Activated T-cell treated with anti-CD3 and anti-CD28 coated beads, Interleukin-2, amount 50 U/mL, for 24 hours (primary cell): Measurements from ENCODE around the gene PLA2G2D.

Experiments
- DNase-seq: peaks from one replicate; pipeline ENCODE4 v3.0.0-alpha.2; 2020
- H3K27ac Mint-ChIP-seq: 2 replicates; pipeline ENCODE4 v1.8.0; 2020; ENCODE audit warnings: mild to moderate bottlenecking, mixed read lengths
- H3K27me3 Mint-ChIP-seq: 2 replicates; pipeline ENCODE4 v1.8.0; 2020; ENCODE audit warnings: mixed read lengths
- H3K36me3 Mint-ChIP-seq: 2 replicates; pipeline ENCODE4 v1.8.0; 2020; ENCODE audit warnings: low read depth, mixed read lengths
- H3K4me1 Mint-ChIP-seq: 2 replicates; pipeline ENCODE4 v1.8.0; 2020; ENCODE audit warnings: low read depth, mixed read lengths
- H3K4me3 Mint-ChIP-seq: 2 replicates; pipeline ENCODE4 v1.8.0; 2020; ENCODE audit warnings: mild to moderate bottlenecking, moderate library complexity, mixed read lengths
- H3K9me3 Mint-ChIP-seq: 2 replicates; pipeline ENCODE4 v1.8.0; 2020; ENCODE audit warnings: mixed read lengths

PLA2G2D gene

GRCh38 chr1:20149601-20150325 is 30.4 kb upstream of the PLA2G2D start:
- DNase-seq = no peak
- Mint-ChIP-seq H3K36me3 (no peaks in the 10 kb centered on the region), H3K4me1 (peaks cover 9% of the 10 kb centered on the region), H3K4me3 (no peak overlapping the region), H3K27ac (no peak overlapping the region), H3K9me3 (no peaks in the 10 kb centered on the region), H3K27me3 (peaks cover 4% of the 10 kb centered on the region)

GRCh38 chr1:20148571-20149500 is 29.5 kb upstream of the PLA2G2D start:
- Mint-ChIP-seq H3K27me3 (peaks cover 4% of the 10 kb centered on the region), H3K4me3 (no peak overlapping the region), H3K4me1 (peaks cover 3% of the 10 kb centered on the region), H3K27ac (no peak overlapping the region), H3K9me3 (no peaks in the 10 kb centered on the region), H3K36me3 (no peaks in the 10 kb centered on the region)
- DNase-seq = no peak

- Mint-ChIP-seq H3K4me3 (no peak overlapping the region), H3K27me3 (peaks cover 4% of the 10 kb centered on the region), H3K36me3 (no peaks in the 10 kb centered on the region), H3K4me1 (peaks cover 3% of the 10 kb centered on the region), H3K9me3 (no peaks in the 10 kb centered on the region), H3K27ac (no peak overlapping the region)
- DNase-seq = no peak
Measured at GRCh38 chr1:20147846-20148570, 28.7 kb upstream of the PLA2G2D start.

- H3K27me3 Mint-ChIP-seq = peaks cover 4% of the 10 kb centered on the region
- no peak overlapping the region for H3K4me3 Mint-ChIP-seq
- no peaks in the 10 kb centered on the region for H3K9me3 Mint-ChIP-seq
- H3K27ac Mint-ChIP-seq = no peak overlapping the region
- DNase-seq = no peak
- no peaks in the 10 kb centered on the region for H3K4me1 Mint-ChIP-seq
- no peaks in the 10 kb centered on the region for H3K36me3 Mint-ChIP-seq
Measured at GRCh38 chr1:20143734-20144565, 24.6 kb upstream of the PLA2G2D start.

- Mint-ChIP-seq H3K4me1 (no peaks in the 10 kb centered on the region), H3K27me3 (peaks cover 4% of the 10 kb centered on the region), H3K36me3 (no peaks in the 10 kb centered on the region), H3K9me3 (no peaks in the 10 kb centered on the region), H3K4me3 (no peak overlapping the region), H3K27ac (no peak overlapping the region)
- DNase-seq = no peak
Measured at GRCh38 chr1:20143318-20143717, 24.0 kb upstream of the PLA2G2D start.

- Mint-ChIP-seq H3K36me3 (no peaks in the 10 kb centered on the region), H3K9me3 (no peaks in the 10 kb centered on the region), H3K4me1 (no peaks in the 10 kb centered on the region), H3K27ac (no peak overlapping the region), H3K27me3 (peaks cover 7% of the 10 kb centered on the region), H3K4me3 (no peak overlapping the region)
- DNase-seq = no peak
Measured at GRCh38 chr1:20142001-20142710, 22.8 kb upstream of the PLA2G2D start.

- Mint-ChIP-seq H3K4me3 (no peak overlapping the region), H3K4me1 (no peaks in the 10 kb centered on the region), H3K9me3 (no peaks in the 10 kb centered on the region), H3K36me3 (no peaks in the 10 kb centered on the region), H3K27me3 (peaks cover 7% of the 10 kb centered on the region), H3K27ac (no peak overlapping the region)
- DNase-seq = no peak
Measured at GRCh38 chr1:20141466-20141865, 22.1 kb upstream of the PLA2G2D start.

GRCh38 chr1:20141001-20141400 is 21.7 kb upstream of the PLA2G2D start:
- no peaks in the 10 kb centered on the region for H3K9me3 Mint-ChIP-seq
- H3K27ac Mint-ChIP-seq = no peak overlapping the region
- no peak for DNase-seq
- H3K4me3 Mint-ChIP-seq = no peak overlapping the region
- peaks cover 11% of the 10 kb centered on the region for H3K27me3 Mint-ChIP-seq
- no peaks in the 10 kb centered on the region for H3K4me1 Mint-ChIP-seq
- H3K36me3 Mint-ChIP-seq = no peaks in the 10 kb centered on the region

GRCh38 chr1:20139776-20140612 is 20.7 kb upstream of the PLA2G2D start:
- Mint-ChIP-seq H3K9me3 (no peaks in the 10 kb centered on the region), H3K27ac (no peak overlapping the region), H3K4me1 (no peaks in the 10 kb centered on the region), H3K36me3 (no peaks in the 10 kb centered on the region), H3K4me3 (no peak overlapping the region), H3K27me3 (peaks cover 13% of the 10 kb centered on the region)
- no peak for DNase-seq

- no peaks in the 10 kb centered on the region for H3K36me3 Mint-ChIP-seq
- H3K4me1 Mint-ChIP-seq = no peaks in the 10 kb centered on the region
- no peak within 1 kb of the TSS for H3K27ac Mint-ChIP-seq
- DNase-seq = no peak
- no peak within 1 kb of the TSS for H3K4me3 Mint-ChIP-seq
- H3K27me3 Mint-ChIP-seq = peaks cover 13% of the 10 kb centered on the region
- H3K9me3 Mint-ChIP-seq = no peaks in the 10 kb centered on the region
Measured at GRCh38 chr1:20138961-20139550, 19.7 kb upstream of the PLA2G2D start, which contains the start of gene PLA2G2F. PLA2G2F (plus strand) TSS chr1:20139323; CDS start chr1:20139428, 105 bp downstream.

- Mint-ChIP-seq H3K27me3 (peaks cover 13% of the 10 kb centered on the region), H3K36me3 (no peaks in the 10 kb centered on the region), H3K27ac (no peak overlapping the region), H3K9me3 (no peaks in the 10 kb centered on the region), H3K4me3 (no peak overlapping the region), H3K4me1 (no peaks in the 10 kb centered on the region)
- no peak for DNase-seq
Measured at GRCh38 chr1:20138346-20138745, 19.0 kb upstream of the PLA2G2D start.

GRCh38 chr1:20137604-20138003 is 18.3 kb upstream of the PLA2G2D start:
- no peak overlapping the region for H3K27ac Mint-ChIP-seq
- H3K9me3 Mint-ChIP-seq = no peaks in the 10 kb centered on the region
- DNase-seq = no peak
- H3K4me1 Mint-ChIP-seq = no peaks in the 10 kb centered on the region
- no peaks in the 10 kb centered on the region for H3K36me3 Mint-ChIP-seq
- H3K4me3 Mint-ChIP-seq = no peak overlapping the region
- peaks cover 16% of the 10 kb centered on the region for H3K27me3 Mint-ChIP-seq
